ENCODE measurements around the gene PCDH9.

GRCh38 chr13:67139551-67139950 is 90.6 kb downstream of the PCDH9 start:
- TF ChIP-seq CTCF (conservative IDR thresholded peaks at IDR 0.05; ENCODE audit: low read depth, low read length) (no peak), EZH2 (IDR thresholded peaks at IDR 0.05; ENCODE audit: borderline replicate concordance, low read depth, low read length, poor library complexity, severe bottlenecking) (no peak)

Measured in A673 (cell line).